Left lung (tissue), 10 donors: Measurements from ENCODE around the gene MS4A8. TPM values are rescaled to one million over a fixed set of nuclear protein-coding genes. Genes with fewer than 3 reads are reported as not detected.

Experiments used
- ATAC-seq: fragments of 200-7000 bp; cut with Tn5 transposase; one replicate; pipeline ENCODE4 v1.9.1; 2020; ENCODE audit warnings: moderate library complexity
- DNase-seq, 4 donors: peaks; one replicate each; pipeline ENCODE4 v3.0.0-alpha.2; 2013 to 2020
- H3K27ac ChIP-seq, 2 donors: fragments of 200-600 bp; sonication (generic) in 1 of 2; one replicate each; pipeline versions ENCODE4 v1.5.0 to v1.8.0; 2020 to 2021
- H3K27me3 ChIP-seq, 2 donors: fragments of 200-600 bp; sonication (generic) in 1 of 2; one replicate each; pipeline versions ENCODE4 v1.5.0 to v1.8.0; 2020 to 2021
- H3K36me3 ChIP-seq, 2 donors: fragments of 200-600 bp; sonication (generic) in 1 of 2; one replicate each; pipeline versions ENCODE4 v1.5.0 to v1.8.0; 2020 to 2021
- H3K4me1 ChIP-seq, 2 donors: fragments of 200-600 bp; one replicate each; pipeline ENCODE4 v1.8.0; 2021
- H3K4me3 ChIP-seq, 2 donors: fragments of 200-600 bp; sonication (generic) in 1 of 2; one replicate each; pipeline versions ENCODE4 v1.5.0 to v1.8.0; 2020 to 2021; ENCODE audit warnings: mild to moderate bottlenecking in 1 of 2
- H3K9me3 ChIP-seq, 2 donors: fragments of 200-600 bp; sonication (generic) in 1 of 2; one replicate each; pipeline versions ENCODE4 v1.5.0 to v1.8.0; 2020 to 2021
- CTCF ChIP-seq, 2 donors: fragments of 200-600 bp; sonication (generic) in 1 of 2; IDR thresholded peaks; one replicate each; pipeline versions ENCODE4 v1.5.0 to v1.8.0; 2021; ENCODE audit warnings: antibody characterized with exemption in 2 of 2
- intact Hi-C, 2 donors: fragments of 100-400 bp; cut with DNase I; formaldehyde crosslinking; loops; one replicate each; pipeline versions ENCODE4 v1.11.2 to v1.14.2; 2022
- polyA plus RNA-seq, 6 donors: library from polyadenylated mRNA; unstranded; fragments of 120-200 nt; gene quantifications; one replicate each; pipeline ENCODE4 v1.2.1, GENCODE V29; 2013; ENCODE audit not compliant: insufficient read length in 6 of 6
- total RNA-seq, 2 donors: library from RNA; stranded (reverse); fragmentation: NEBNext Ultra II Directional; extraction: Animal tissue kit (Norgen Biotek cat#: 25700); gene quantifications; one replicate each; pipeline ENCODE4 v1.2.1, GENCODE V29; 2021
- donor health status: DM: no; HTN: yes; CAD: no.
- donor health status: DM: no; HTN: no; CAD: no.

Gene MS4A8
- total and polyA plus RNA-seq, 8 donors: 4.9 to 18.1 (median 14.2) TPM; not detected in 1

- H3K27me3 ChIP-seq: peaks cover 0 to 16% of the 10 kb centered on the region in 2 donors
- ATAC-seq (no peak), DNase-seq (no peak)
- no peak overlapping the region for H3K4me3 ChIP-seq
- H3K9me3 ChIP-seq: no peaks in the 10 kb centered on the region
- no peak overlapping the region for H3K27ac ChIP-seq
- intact Hi-C loops: no loop called here
- no peak for TF ChIP-seq CTCF (IDR thresholded peaks at IDR 0.05)
- H3K4me1 ChIP-seq: no peaks in the 10 kb centered on the region
- H3K36me3 ChIP-seq: no peaks in the 10 kb centered on the region
Observed at GRCh38 chr11:60747359-60747873, 48.0 kb downstream of the MS4A8 start.

GRCh38 chr11:60748225-60748624 lies 48.8 kb downstream of the MS4A8 start:
- Histone ChIP-seq H3K27me3 (peaks cover 0 to 22% of the 10 kb centered on the region in 2 donors), H3K4me1 (no peaks in the 10 kb centered on the region), H3K27ac (no peak overlapping the region), H3K36me3 (no peaks in the 10 kb centered on the region), H3K9me3 (no peaks in the 10 kb centered on the region), H3K4me3 (no peak overlapping the region)
- no peak for ATAC-seq
- intact Hi-C loops: no loop called here
- no peak for DNase-seq
- TF ChIP-seq CTCF (IDR thresholded peaks at IDR 0.05): no peak

- DNase-seq: no peak
- no peak for TF ChIP-seq CTCF (IDR thresholded peaks at IDR 0.05)
- no peak overlapping the region for H3K27ac ChIP-seq
- no peak for ATAC-seq
- H3K4me1 ChIP-seq: no peaks in the 10 kb centered on the region
- intact Hi-C loops: no loop called here
- no peak overlapping the region for H3K4me3 ChIP-seq
- peaks cover 0 to 22% of the 10 kb centered on the region in 2 donors for H3K27me3 ChIP-seq
- H3K9me3 ChIP-seq: no peaks in the 10 kb centered on the region
- no peaks in the 10 kb centered on the region for H3K36me3 ChIP-seq
Observed at GRCh38 chr11:60748821-60749220, 49.4 kb downstream of the MS4A8 start.

GRCh38 chr11:60750911-60751310 lies 51.5 kb downstream of the MS4A8 start:
- DNase-seq: no peak
- Histone ChIP-seq H3K4me1 (no peaks in the 10 kb centered on the region), H3K36me3 (no peaks in the 10 kb centered on the region), H3K27me3 (peaks cover 0 to 22% of the 10 kb centered on the region in 2 donors), H3K27ac (no peak overlapping the region), H3K9me3 (no peaks in the 10 kb centered on the region), H3K4me3 (no peak overlapping the region)
- no peak for ATAC-seq
- no peak for TF ChIP-seq CTCF (IDR thresholded peaks at IDR 0.05)
- intact Hi-C loops: no loop called here

GRCh38 chr11:60753309-60753708 lies 53.9 kb downstream of the MS4A8 start:
- DNase-seq (no peak), ATAC-seq (no peak)
- Histone ChIP-seq H3K4me1 (no peaks in the 10 kb centered on the region), H3K27me3 (peaks cover 0 to 29% of the 10 kb centered on the region in 2 donors), H3K27ac (no peak overlapping the region), H3K36me3 (no peaks in the 10 kb centered on the region), H3K4me3 (no peak overlapping the region), H3K9me3 (no peaks in the 10 kb centered on the region)
- TF ChIP-seq CTCF (IDR thresholded peaks at IDR 0.05): no peak
- intact Hi-C loops: no loop called here
